ENCODE data around the gene NCOA6. TPM values are rescaled to one million over a fixed set of nuclear protein-coding genes. Genes with fewer than 3 reads are reported as not detected.

NCOA6 gene
- total RNA-seq, 2 experiments from 2014 or later, result 8.8 to 24.4 TPM

DNA sequence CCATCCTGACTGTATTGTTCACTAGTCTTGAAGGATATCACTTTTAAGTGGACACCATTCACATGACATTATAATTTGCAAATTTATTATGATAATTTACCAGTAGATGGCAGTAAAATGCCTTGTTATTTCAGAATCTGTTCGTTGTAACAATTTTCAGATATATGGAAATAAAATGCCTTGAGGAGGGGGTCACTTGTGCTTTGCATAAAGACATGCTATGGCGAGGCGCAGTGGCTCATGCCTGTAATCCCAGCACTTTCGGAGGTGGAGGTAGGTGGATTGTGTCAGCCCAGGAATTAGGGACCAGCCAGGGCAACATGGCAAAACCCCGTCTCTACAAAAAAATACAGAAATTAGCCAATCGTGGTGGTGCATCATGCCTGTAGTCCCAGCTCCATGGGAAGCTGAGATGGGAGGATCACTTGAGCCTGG lies 9.0 kb upstream of the NCOA6 start:
- no peaks in the 10 kb centered on the region for H3K79me2 ChIP-seq (ENCODE audit: insufficient read depth, low read depth, low read length)
- peak; percentile 67 for DNase-seq (ENCODE audit: low spot score)
- TF ChIP-seq EZH2phosphoT487 (IDR thresholded peaks at IDR 0.05; ENCODE audit: borderline replicate concordance, low read depth, low read length) (no peak), CTCF (conservative IDR thresholded peaks at IDR 0.05; ENCODE audit: low read length) (peak; percentile 78)
- peak overlapping the region; percentile 10 for H3K4me3 ChIP-seq (ENCODE audit: low read depth, low read length, poor library complexity, severe bottlenecking)
- intact Hi-C loops (cut with micrococcal nuclease; ENCODE audit: unreplicated experiment), result loop anchor here (1.0 to 5.0 kb wide), 3 partner anchors 126 to 373 kb away; partner anchors contain the start of gene EDEM2
- H3K36me3 ChIP-seq (ENCODE audit: insufficient read depth, low read length), result no peaks in the 10 kb centered on the region
- H3K9me3 ChIP-seq (ENCODE audit: low read length), result no peaks in the 10 kb centered on the region
- ChIA-PET CTCF (ENCODE audit: unreplicated experiment) (interaction anchor here (0.5 kb wide), 1 partner anchor 19 kb away, joined by 4 read pairs; no protein-coding TSS in a partner anchor), POLR2A (interaction anchor here (0.7 kb wide), 2 partner anchors 40 to 97 kb away, joined by 3 to 5 read pairs; no protein-coding TSS in a partner anchor)
- no peaks in the 10 kb centered on the region for H3K4me1 ChIP-seq (ENCODE audit: insufficient read depth, low read length, poor library complexity, severe bottlenecking)
- no peaks in the 10 kb centered on the region for H3K9me2 ChIP-seq (ENCODE audit: insufficient read depth, low read length)
- H4K20me1 ChIP-seq (ENCODE audit: insufficient read depth, low read length), result no peaks in the 10 kb centered on the region
- no peak overlapping the region for H3K27ac ChIP-seq (ENCODE audit: low read depth, low read length, poor library complexity, severe bottlenecking)
- no peak overlapping the region for H2AFZ ChIP-seq (ENCODE audit: low read length)
- peak overlapping the region; percentile 42; the same call in 1 of the 2 replicates for H3K4me2 ChIP-seq (ENCODE audit: low read length)
- BruUV-seq (replicated peaks), result no TSS peak

DNA sequence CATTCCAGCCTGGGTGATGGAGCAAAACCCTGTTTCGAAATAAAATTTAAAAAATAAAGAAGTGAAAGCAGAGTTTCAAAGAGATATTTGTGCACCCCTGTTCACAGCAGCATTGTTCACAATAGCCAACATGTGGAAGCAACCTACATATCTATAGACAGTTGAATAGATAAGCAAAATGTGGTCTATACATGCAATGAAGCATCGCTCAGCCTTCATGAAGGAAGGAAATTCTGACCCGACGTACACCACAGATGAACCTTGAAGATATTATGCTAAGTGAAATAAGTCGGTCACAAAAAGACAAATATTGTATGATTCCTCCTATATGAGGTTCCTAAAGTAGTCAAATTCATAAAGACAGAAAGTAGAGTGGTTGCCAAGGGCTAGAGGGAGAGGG lies 6.5 kb upstream of the NCOA6 start:
- no peak for TF ChIP-seq CTCF (conservative IDR thresholded peaks at IDR 0.05; ENCODE audit: low read length)
- TF ChIP-seq EZH2phosphoT487 (IDR thresholded peaks at IDR 0.05; ENCODE audit: borderline replicate concordance, low read depth, low read length), result no peak
- no peaks in the 10 kb centered on the region for H3K4me1 ChIP-seq (ENCODE audit: insufficient read depth, low read length, poor library complexity, severe bottlenecking)
- H3K9me3 ChIP-seq (ENCODE audit: low read length), result no peaks in the 10 kb centered on the region
- no peaks in the 10 kb centered on the region for H3K36me3 ChIP-seq (ENCODE audit: insufficient read depth, low read length)
- DNase-seq (ENCODE audit: low spot score), result no peak
- H2AFZ ChIP-seq (ENCODE audit: low read length), result no peak overlapping the region
- POLR2A ChIA-PET, result interaction anchor here (0.7 kb wide), 1 partner anchor 20 kb away, joined by 3 read pairs; no protein-coding TSS in a partner anchor
- CTCF ChIA-PET (ENCODE audit: unreplicated experiment), result no interaction called here
- H3K27ac ChIP-seq (ENCODE audit: low read depth, low read length, poor library complexity, severe bottlenecking), result no peak overlapping the region
- no peaks in the 10 kb centered on the region for H3K79me2 ChIP-seq (ENCODE audit: insufficient read depth, low read depth, low read length)
- no peak overlapping the region for H3K4me2 ChIP-seq (ENCODE audit: low read length)
- no peaks in the 10 kb centered on the region for H4K20me1 ChIP-seq (ENCODE audit: insufficient read depth, low read length)
- H3K9me2 ChIP-seq (ENCODE audit: insufficient read depth, low read length), result no peaks in the 10 kb centered on the region
- H3K4me3 ChIP-seq (ENCODE audit: low read depth, low read length, poor library complexity, severe bottlenecking), result no peak overlapping the region
- intact Hi-C loops (cut with micrococcal nuclease; ENCODE audit: unreplicated experiment), result loop anchor here (5.0 kb wide), 1 partner anchor 375 kb away; no protein-coding TSS in a partner anchor
- no TSS peak for BruUV-seq (replicated peaks)

- H4K20me1 ChIP-seq (ENCODE audit: insufficient read depth, low read length), result peaks cover 3% of the 10 kb centered on the region; the same call in 1 of the 2 replicates
- peaks cover 7% of the 10 kb centered on the region for H3K79me2 ChIP-seq (ENCODE audit: insufficient read depth, low read depth, low read length)
- H3K9me2 ChIP-seq (ENCODE audit: insufficient read depth, low read length), result no peaks in the 10 kb centered on the region
- BruUV-seq (replicated peaks), result no TSS peak
- H3K4me3 ChIP-seq (ENCODE audit: low read depth, low read length, poor library complexity, severe bottlenecking), result no peak overlapping the region
- ChIA-PET CTCF (ENCODE audit: unreplicated experiment) (no interaction called here), POLR2A (interaction anchor here (0.7 kb wide), 1 partner anchor 105 kb away, joined by 3 read pairs; no protein-coding TSS in a partner anchor)
- no peak overlapping the region for H3K27ac ChIP-seq (ENCODE audit: low read depth, low read length, poor library complexity, severe bottlenecking)
- H3K36me3 ChIP-seq (ENCODE audit: insufficient read depth, low read length), result no peaks in the 10 kb centered on the region
- no peak overlapping the region for H3K4me2 ChIP-seq (ENCODE audit: low read length)
- no peaks in the 10 kb centered on the region for H3K9me3 ChIP-seq (ENCODE audit: low read length)
- peaks cover 12% of the 10 kb centered on the region for H3K4me1 ChIP-seq (ENCODE audit: insufficient read depth, low read length, poor library complexity, severe bottlenecking)
- peak; percentile 21 for DNase-seq (ENCODE audit: low spot score)
- intact Hi-C loops (cut with micrococcal nuclease; ENCODE audit: unreplicated experiment), result no loop called here
- TF ChIP-seq EZH2phosphoT487 (IDR thresholded peaks at IDR 0.05; ENCODE audit: borderline replicate concordance, low read depth, low read length) (no peak), CTCF (conservative IDR thresholded peaks at IDR 0.05; ENCODE audit: low read length) (peak; percentile 45)
- H2AFZ ChIP-seq (ENCODE audit: low read length), result no peak overlapping the region
These were observed 3.7 kb upstream of the NCOA6 start for GRCh38 chr20:34829191-34829590.

All from OCI-LY7 (cell line).